OCI-M1 (cell line): ENCODE results near the gene ZDHHC11B.
A peak's percentile ranks its signal among the peaks of the same experiment; 100 is the strongest.
"Not testable (repeated sequence)": the region's sequence is repeated elsewhere in the genome, so short reads cannot be mapped to it uniquely, and the experiment has no call there.

Experiments
- DNase-seq: peaks from one replicate; lab custom pipeline; 2025; lab: John Stamatoyannopoulos, UW

The ZDHHC11B gene

GRCh38 chr5:783881-784427 is 575 bp downstream of the ZDHHC11B start:
- peak; percentile 64 for DNase-seq

GRCh38 chr5:783049-783802 is 1.3 kb downstream of the ZDHHC11B start:
- not testable (repeated sequence) for DNase-seq

GRCh38 chr5:782356-782755 is 2.2 kb downstream of the ZDHHC11B start:
- DNase-seq: not testable (repeated sequence)

- not testable (repeated sequence) for DNase-seq
These were observed 4.0 kb downstream of the ZDHHC11B start for GRCh38 chr5:780571-780970.

GRCh38 chr5:778967-779366 is 5.6 kb downstream of the ZDHHC11B start:
- not testable (repeated sequence) for DNase-seq

GRCh38 chr5:778421-778820 is 6.1 kb downstream of the ZDHHC11B start:
- not testable (repeated sequence) for DNase-seq

GRCh38 chr5:777756-778161 is 6.8 kb downstream of the ZDHHC11B start:
- no peak for DNase-seq

- DNase-seq: no peak
These were observed 7.4 kb downstream of the ZDHHC11B start for GRCh38 chr5:776862-777711.

- no peak for DNase-seq
These were observed 8.3 kb downstream of the ZDHHC11B start for GRCh38 chr5:775961-776861.

GRCh38 chr5:775595-775960 is 9.0 kb downstream of the ZDHHC11B start:
- not testable (repeated sequence) for DNase-seq

- DNase-seq: not testable (repeated sequence)
These were observed 9.5 kb downstream of the ZDHHC11B start for GRCh38 chr5:774854-775505.

GRCh38 chr5:774304-774703 is 10.2 kb downstream of the ZDHHC11B start:
- DNase-seq: not testable (repeated sequence)

GRCh38 chr5:773517-774264 is 10.8 kb downstream of the ZDHHC11B start:
- no peak for DNase-seq

- not testable (repeated sequence) for DNase-seq
These were observed 11.6 kb downstream of the ZDHHC11B start for GRCh38 chr5:772931-773330.

GRCh38 chr5:772547-772890 is 12.0 kb downstream of the ZDHHC11B start:
- not testable (repeated sequence) for DNase-seq

- not testable (repeated sequence) for DNase-seq
These were observed 12.5 kb downstream of the ZDHHC11B start for GRCh38 chr5:771841-772546.

- DNase-seq: not testable (repeated sequence)
These were observed 13.3 kb downstream of the ZDHHC11B start for GRCh38 chr5:771087-771781.

GRCh38 chr5:770585-770984 is 13.9 kb downstream of the ZDHHC11B start:
- DNase-seq: not testable (repeated sequence)

GRCh38 chr5:769485-770145 is 14.9 kb downstream of the ZDHHC11B start:
- DNase-seq: not testable (repeated sequence)
